ENCODE data around the gene RTN1.

- TF ChIP-seq, protein P1, sequence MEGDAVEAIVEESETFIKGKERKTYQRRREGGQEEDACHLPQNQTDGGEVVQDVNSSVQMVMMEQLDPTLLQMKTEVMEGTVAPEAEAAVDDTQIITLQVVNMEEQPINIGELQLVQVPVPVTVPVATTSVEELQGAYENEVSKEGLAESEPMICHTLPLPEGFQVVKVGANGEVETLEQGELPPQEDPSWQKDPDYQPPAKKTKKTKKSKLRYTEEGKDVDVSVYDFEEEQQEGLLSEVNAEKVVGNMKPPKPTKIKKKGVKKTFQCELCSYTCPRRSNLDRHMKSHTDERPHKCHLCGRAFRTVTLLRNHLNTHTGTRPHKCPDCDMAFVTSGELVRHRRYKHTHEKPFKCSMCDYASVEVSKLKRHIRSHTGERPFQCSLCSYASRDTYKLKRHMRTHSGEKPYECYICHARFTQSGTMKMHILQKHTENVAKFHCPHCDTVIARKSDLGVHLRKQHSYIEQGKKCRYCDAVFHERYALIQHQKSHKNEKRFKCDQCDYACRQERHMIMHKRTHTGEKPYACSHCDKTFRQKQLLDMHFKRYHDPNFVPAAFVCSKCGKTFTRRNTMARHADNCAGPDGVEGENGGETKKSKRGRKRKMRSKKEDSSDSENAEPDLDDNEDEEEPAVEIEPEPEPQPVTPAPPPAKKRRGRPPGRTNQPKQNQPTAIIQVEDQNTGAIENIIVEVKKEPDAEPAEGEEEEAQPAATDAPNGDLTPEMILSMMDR (IDR thresholded peaks at IDR 0.05; ENCODE audit: insufficient read depth, low read length) = no peak
- TF ChIP-seq, protein P2, sequence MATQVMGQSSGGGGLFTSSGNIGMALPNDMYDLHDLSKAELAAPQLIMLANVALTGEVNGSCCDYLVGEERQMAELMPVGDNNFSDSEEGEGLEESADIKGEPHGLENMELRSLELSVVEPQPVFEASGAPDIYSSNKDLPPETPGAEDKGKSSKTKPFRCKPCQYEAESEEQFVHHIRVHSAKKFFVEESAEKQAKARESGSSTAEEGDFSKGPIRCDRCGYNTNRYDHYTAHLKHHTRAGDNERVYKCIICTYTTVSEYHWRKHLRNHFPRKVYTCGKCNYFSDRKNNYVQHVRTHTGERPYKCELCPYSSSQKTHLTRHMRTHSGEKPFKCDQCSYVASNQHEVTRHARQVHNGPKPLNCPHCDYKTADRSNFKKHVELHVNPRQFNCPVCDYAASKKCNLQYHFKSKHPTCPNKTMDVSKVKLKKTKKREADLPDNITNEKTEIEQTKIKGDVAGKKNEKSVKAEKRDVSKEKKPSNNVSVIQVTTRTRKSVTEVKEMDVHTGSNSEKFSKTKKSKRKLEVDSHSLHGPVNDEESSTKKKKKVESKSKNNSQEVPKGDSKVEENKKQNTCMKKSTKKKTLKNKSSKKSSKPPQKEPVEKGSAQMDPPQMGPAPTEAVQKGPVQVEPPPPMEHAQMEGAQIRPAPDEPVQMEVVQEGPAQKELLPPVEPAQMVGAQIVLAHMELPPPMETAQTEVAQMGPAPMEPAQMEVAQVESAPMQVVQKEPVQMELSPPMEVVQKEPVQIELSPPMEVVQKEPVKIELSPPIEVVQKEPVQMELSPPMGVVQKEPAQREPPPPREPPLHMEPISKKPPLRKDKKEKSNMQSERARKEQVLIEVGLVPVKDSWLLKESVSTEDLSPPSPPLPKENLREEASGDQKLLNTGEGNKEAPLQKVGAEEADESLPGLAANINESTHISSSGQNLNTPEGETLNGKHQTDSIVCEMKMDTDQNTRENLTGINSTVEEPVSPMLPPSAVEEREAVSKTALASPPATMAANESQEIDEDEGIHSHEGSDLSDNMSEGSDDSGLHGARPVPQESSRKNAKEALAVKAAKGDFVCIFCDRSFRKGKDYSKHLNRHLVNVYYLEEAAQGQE (IDR thresholded peaks at IDR 0.05; ENCODE audit: insufficient replicate concordance, low read depth) = no peak
- TF ChIP-seq POLR2AphosphoS5 (IDR thresholded peaks at IDR 0.05; ENCODE audit: low read depth) = no peak
- no peak for TF ChIP-seq GABPA (IDR thresholded peaks at IDR 0.05; ENCODE audit: low read depth)
Measured at GRCh38 chr14:59848671-59849070, 21.9 kb downstream of the RTN1 start.

All from HL-60 (cell line).